ENCODE results near the gene GPX3. TPM values are rescaled to one million over a fixed set of nuclear protein-coding genes. Genes with fewer than 3 reads are reported as not detected.

The GPX3 gene
- total and polyA plus RNA-seq, 2 of the 13 experiments (the other 11 are each of a cell fraction or from before 2014, with no cell fraction given) = 33.8 to 1,892 TPM

DNA sequence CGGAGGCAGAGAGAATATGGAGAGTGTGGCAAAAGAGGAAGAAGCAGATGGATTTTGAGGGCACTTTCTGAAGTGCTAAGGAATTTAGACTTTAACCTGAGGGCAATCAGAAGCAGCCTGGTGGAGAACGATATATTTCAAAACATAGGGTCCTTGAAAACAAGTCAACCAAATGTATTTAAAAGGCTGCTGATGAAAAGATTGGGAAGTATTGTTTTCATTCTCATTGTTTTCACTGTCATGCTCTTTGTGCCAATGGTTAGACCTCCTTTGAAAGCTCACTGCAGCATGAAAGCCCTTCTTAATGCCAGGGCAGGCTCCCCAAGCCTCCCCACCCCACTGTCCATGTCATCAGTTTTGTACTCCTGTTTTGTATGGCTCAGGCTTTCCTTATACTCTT is 2.5 kb upstream of the GPX3 start (continued):
- TF ChIP-seq, protein P1, sequence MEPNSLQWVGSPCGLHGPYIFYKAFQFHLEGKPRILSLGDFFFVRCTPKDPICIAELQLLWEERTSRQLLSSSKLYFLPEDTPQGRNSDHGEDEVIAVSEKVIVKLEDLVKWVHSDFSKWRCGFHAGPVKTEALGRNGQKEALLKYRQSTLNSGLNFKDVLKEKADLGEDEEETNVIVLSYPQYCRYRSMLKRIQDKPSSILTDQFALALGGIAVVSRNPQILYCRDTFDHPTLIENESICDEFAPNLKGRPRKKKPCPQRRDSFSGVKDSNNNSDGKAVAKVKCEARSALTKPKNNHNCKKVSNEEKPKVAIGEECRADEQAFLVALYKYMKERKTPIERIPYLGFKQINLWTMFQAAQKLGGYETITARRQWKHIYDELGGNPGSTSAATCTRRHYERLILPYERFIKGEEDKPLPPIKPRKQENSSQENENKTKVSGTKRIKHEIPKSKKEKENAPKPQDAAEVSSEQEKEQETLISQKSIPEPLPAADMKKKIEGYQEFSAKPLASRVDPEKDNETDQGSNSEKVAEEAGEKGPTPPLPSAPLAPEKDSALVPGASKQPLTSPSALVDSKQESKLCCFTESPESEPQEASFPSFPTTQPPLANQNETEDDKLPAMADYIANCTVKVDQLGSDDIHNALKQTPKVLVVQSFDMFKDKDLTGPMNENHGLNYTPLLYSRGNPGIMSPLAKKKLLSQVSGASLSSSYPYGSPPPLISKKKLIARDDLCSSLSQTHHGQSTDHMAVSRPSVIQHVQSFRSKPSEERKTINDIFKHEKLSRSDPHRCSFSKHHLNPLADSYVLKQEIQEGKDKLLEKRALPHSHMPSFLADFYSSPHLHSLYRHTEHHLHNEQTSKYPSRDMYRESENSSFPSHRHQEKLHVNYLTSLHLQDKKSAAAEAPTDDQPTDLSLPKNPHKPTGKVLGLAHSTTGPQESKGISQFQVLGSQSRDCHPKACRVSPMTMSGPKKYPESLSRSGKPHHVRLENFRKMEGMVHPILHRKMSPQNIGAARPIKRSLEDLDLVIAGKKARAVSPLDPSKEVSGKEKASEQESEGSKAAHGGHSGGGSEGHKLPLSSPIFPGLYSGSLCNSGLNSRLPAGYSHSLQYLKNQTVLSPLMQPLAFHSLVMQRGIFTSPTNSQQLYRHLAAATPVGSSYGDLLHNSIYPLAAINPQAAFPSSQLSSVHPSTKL (CRISPR knock-in tag; IDR thresholded peaks at IDR 0.05) = 0 out of 2 replicates have a peak, but pooled peaks have one; percentile 15
- no peak for TF ChIP-seq DPF2 (CRISPR knock-in tag; IDR thresholded peaks at IDR 0.05; ENCODE audit: borderline replicate concordance, low read depth)
- TF ChIP-seq POGZ (CRISPR knock-in tag; IDR thresholded peaks at IDR 0.05) = no peak
- no peak for TF ChIP-seq BCL6 (CRISPR knock-in tag; IDR thresholded peaks at IDR 0.05)
- no peak for TF ChIP-seq HOXA9 (CRISPR knock-in tag; IDR thresholded peaks at IDR 0.05; ENCODE audit: borderline replicate concordance)
- TF ChIP-seq ZEB1 (IDR thresholded peaks at IDR 0.05; ENCODE audit: insufficient replicate concordance, low read depth) = no peak
- TF ChIP-seq ZNF205 (CRISPR knock-in tag; IDR thresholded peaks at IDR 0.05) = no peak
- TF ChIP-seq HNF4A (CRISPR knock-in tag; IDR thresholded peaks at IDR 0.05) = peak; percentile 45
- TF ChIP-seq, protein P2, sequence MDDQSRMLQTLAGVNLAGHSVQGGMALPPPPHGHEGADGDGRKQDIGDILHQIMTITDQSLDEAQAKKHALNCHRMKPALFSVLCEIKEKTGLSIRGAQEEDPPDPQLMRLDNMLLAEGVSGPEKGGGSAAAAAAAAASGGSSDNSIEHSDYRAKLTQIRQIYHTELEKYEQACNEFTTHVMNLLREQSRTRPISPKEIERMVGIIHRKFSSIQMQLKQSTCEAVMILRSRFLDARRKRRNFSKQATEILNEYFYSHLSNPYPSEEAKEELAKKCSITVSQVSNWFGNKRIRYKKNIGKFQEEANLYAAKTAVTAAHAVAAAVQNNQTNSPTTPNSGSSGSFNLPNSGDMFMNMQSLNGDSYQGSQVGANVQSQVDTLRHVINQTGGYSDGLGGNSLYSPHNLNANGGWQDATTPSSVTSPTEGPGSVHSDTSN (CRISPR knock-in tag; IDR thresholded peaks at IDR 0.05; ENCODE audit: borderline replicate concordance) = no peak
- no peak for TF ChIP-seq ZNF136 (CRISPR knock-in tag; IDR thresholded peaks at IDR 0.05; ENCODE audit: low read depth)
- no peak for TF ChIP-seq SOX13 (IDR thresholded peaks at IDR 0.05)
- TF ChIP-seq SOX13 (CRISPR knock-in tag; conservative IDR thresholded peaks at IDR 0.05 in 1 of 2, IDR thresholded peaks at IDR 0.05 in 1 of 2) = peak in 1 of 2 experiments; percentile 76; a peak in 2 of 4 replicates
- TF ChIP-seq ATF1 (CRISPR knock-in tag; IDR thresholded peaks at IDR 0.05) = no peak
- no peak for TF ChIP-seq CENPX (CRISPR knock-in tag; IDR thresholded peaks at IDR 0.05)
- no peak for TF ChIP-seq MXI1 (IDR thresholded peaks at IDR 0.05; ENCODE audit: borderline replicate concordance, low read depth, low read length)
- TF ChIP-seq MAFG (CRISPR knock-in tag; IDR thresholded peaks at IDR 0.05) = no peak
- TF ChIP-seq JARID2 (CRISPR knock-in tag; IDR thresholded peaks at IDR 0.05; ENCODE audit: insufficient replicate concordance) = no peak
- no peak for TF ChIP-seq SKI (IDR thresholded peaks at IDR 0.05; ENCODE audit: partially characterized antibody)
- TF ChIP-seq SYNCRIP (IDR thresholded peaks at IDR 0.05; ENCODE audit: insufficient read depth, low read depth, low read length) = no peak
- TF ChIP-seq SOX5 (CRISPR knock-in tag; IDR thresholded peaks at IDR 0.05; ENCODE audit: borderline replicate concordance) = peak; percentile 75; the same call in 1 of the 2 replicates
- TF ChIP-seq, protein P3, sequence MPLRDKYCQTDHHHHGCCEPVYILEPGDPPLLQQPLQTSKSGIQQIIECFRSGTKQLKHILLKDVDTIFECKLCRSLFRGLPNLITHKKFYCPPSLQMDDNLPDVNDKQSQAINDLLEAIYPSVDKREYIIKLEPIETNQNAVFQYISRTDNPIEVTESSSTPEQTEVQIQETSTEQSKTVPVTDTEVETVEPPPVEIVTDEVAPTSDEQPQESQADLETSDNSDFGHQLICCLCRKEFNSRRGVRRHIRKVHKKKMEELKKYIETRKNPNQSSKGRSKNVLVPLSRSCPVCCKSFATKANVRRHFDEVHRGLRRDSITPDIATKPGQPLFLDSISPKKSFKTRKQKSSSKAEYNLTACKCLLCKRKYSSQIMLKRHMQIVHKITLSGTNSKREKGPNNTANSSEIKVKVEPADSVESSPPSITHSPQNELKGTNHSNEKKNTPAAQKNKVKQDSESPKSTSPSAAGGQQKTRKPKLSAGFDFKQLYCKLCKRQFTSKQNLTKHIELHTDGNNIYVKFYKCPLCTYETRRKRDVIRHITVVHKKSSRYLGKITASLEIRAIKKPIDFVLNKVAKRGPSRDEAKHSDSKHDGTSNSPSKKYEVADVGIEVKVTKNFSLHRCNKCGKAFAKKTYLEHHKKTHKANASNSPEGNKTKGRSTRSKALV (CRISPR knock-in tag; IDR thresholded peaks at IDR 0.05) = no peak
- TF ChIP-seq, protein P4, sequence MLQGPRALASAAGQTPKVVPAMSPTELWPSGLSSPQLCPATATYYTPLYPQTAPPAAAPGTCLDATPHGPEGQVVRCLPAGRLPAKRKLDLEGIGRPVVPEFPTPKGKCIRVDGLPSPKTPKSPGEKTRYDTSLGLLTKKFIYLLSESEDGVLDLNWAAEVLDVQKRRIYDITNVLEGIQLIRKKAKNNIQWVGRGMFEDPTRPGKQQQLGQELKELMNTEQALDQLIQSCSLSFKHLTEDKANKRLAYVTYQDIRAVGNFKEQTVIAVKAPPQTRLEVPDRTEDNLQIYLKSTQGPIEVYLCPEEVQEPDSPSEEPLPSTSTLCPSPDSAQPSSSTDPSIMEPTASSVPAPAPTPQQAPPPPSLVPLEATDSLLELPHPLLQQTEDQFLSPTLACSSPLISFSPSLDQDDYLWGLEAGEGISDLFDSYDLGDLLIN (CRISPR knock-in tag; IDR thresholded peaks at IDR 0.05; ENCODE audit: borderline replicate concordance) = no peak
